Activated effector memory CD4-positive, alpha-beta T cell treated with anti-CD3 and anti-CD28 coated beads, Interleukin-2, amount 50 U/mL, for 16 hours (primary cell): ENCODE measurements around the gene WASF1.

ENCODE experiments used
- DNase-seq: peaks from one replicate; pipeline ENCODE4 v3.0.0-alpha.2; 2020

WASF1 gene

GRCh38 chr6:110179406-110180227 lies at the start of gene WASF1:
TSS of gene WASF1 (minus strand) at chr6:110179670. CDS start at chr6:110127601, 52,069 bp downstream.
- DNase-seq: peak; percentile 97

GRCh38 chr6:110226261-110226660 lies 46.8 kb upstream of the WASF1 start:
- no peak for DNase-seq

GRCh38 chr6:110221738-110222137 lies 42.3 kb upstream of the WASF1 start:
- DNase-seq: no peak

DNA sequence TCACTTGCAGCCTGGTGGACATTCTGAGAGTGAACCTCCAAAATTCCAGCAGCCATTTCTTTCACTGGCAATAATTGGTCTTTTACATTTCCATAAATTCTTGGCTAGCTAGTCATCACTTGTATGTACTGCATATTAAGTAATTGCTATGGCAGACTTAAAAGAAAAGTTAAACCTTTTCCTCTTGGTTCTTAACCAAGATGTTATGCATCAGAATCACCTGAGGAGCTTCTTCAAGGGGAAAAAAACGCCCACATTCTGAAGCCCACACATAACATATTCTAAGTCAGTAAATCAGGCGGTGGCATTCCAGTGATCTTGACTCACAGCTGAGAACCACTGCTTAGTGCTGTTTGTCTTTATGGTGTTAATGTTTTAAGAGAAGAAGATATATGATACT lies 37.8 kb upstream of the WASF1 start:
- no peak for DNase-seq

DNA sequence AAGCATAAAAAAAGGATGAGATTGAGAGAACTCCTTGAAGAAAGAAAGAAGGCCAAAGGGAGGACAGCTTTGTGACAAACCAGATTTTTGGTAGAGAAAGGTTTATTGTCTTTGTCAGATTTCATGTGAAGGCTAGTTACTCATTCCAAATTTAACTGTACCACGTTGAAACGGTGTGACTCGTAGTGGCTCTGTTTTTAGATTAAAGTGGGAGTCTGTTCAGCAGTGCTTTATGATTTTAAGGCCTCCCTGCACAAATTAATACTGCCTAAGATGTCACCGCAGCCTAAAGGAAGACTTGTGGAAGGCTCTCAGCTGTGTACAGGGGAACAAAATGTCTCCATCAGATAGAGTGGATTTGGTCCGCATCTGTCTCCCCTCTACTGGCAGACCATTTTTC lies 36.7 kb upstream of the WASF1 start:
- no peak for DNase-seq

DNA sequence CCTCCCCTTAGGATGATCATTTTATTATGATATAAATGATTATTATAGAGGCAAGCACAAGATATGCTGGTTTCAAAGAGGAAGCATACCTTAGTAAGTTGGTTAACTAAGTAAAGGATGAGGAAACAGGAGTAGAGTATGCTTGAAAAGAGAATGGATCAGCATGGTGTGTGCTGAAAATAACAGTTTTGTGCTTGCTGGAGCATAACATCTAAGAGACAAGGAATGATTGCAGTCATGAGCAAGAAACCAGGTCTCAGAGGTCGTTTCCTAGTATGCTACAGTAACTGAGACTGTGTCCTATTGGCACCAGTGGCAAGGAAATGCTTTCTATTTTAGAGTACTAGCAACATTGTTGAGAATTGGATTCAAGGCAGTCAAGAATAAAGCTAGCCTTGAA lies 34.9 kb upstream of the WASF1 start:
- DNase-seq: no peak

- DNase-seq: no peak
These were observed 32.3 kb upstream of the WASF1 start for GRCh38 chr6:110211753-110212152.

DNA sequence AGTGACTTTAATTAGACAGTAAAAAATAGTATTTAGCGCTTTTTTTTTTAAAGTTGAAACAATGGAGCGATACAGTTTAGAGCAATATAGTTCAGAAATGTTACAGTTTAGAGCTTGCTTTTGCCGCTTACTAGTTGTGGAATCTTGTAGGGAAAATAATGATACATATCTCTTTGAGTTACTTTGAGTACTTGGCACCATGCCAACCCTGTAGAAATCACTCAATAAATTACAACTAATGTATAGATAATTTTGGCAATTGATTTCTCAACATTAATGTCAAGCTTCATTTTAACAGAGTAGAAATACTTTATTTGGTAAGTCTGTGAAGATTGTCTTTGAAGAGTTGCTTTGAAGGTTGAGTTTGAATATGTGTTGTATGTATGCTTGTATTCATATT lies 28.2 kb upstream of the WASF1 start:
- DNase-seq: no peak

DNA sequence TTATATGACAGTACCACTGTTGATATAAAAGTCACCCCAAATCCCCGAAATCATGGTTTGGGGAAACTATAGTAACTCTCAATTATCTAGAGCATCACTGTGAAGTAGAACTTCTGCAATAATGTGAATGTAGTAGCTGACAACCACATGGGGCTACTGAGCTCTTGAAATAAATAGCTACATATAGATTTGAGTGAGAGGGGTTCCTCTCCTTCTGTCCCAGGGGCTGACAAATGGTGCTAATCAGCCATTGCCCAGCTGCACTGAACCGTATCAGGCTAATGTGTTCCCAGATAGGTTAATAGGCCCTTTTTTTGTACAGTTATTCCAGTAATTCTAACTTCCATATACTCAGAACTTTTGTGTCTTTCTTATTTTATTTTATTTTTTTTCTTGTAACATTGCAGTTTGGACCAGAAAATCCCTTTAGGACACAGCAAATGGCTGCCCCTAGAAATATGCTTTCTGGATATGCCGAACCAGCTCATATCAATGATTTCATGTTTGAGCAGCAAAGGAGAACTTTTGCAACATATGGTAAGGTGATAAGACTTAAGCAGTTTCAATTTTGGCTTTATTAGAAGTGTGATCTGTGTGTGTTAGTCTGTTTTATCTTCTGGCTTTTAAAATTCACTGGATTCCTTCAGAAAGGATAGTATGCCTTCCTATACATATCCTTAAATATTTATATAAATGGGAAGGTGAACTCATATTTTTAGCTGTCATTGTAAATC lies 21.8 kb upstream of the WASF1 start:
- no peak for DNase-seq

DNA sequence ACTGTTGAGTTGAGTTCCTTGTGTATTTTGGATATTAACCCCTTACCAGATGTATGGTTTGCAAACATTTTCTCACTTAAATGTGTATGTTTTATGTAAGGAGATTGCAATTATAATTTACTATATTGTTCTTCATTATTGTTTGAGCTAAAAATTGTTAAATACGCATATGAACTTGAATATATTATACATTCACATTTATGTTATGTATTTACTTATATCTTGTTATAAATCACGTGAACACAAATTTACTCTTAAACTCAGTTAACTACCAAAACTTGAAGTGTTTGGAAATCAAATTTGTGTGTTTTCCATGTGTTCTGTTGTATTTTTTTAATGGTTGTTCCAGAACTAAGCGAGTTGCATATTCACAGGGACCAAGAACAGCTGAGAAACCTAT lies 19.1 kb upstream of the WASF1 start:
- no peak for DNase-seq

DNA sequence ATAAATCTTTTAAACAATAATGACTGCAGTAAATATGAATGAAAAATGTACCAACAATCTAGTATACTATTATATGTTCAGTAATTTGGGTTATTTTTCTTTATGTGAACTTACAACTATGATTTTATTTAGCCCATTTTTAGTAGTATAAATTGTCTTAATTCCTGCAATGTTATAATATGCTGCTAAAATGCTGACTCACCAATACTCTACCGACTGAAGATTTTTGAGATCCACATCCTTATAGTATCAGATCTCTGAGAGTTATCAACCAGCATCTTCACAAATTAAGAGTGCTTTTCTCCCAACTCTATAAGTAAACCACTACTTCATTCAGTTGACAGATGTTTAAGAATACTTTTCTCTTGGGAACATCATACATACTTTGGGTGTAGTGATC lies 17.4 kb upstream of the WASF1 start:
- no peak for DNase-seq

GRCh38 chr6:110195639-110196038 lies 16.2 kb upstream of the WASF1 start:
- DNase-seq: no peak

- DNase-seq: no peak
These were observed 12.0 kb upstream of the WASF1 start for GRCh38 chr6:110191477-110191876.

GRCh38 chr6:110190726-110191125 lies 11.3 kb upstream of the WASF1 start:
- DNase-seq: no peak

GRCh38 chr6:110188791-110189190 lies 9.3 kb upstream of the WASF1 start:
- no peak for DNase-seq

DNA sequence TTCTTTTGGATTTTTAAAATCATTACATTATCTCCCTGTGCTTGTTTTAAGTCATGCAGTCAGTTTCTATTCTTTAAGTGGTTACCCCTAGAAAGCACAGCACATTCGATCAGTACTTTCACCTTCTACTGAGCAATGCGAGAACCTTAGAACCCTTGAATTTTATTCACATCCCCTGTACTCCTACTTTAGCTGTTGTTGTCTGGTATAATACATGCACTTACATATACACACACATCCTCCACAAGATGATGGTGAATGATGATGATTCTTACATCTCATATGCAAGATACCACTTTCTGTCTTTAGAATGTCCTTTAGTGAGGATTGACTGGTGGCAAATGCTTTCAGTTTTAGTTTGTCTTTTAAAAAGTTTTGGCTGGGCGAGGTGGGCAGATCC lies 6.4 kb upstream of the WASF1 start:
- no peak for DNase-seq

- DNase-seq: no peak
These were observed 3.9 kb upstream of the WASF1 start for GRCh38 chr6:110183292-110183885.

GRCh38 chr6:110181131-110182030 lies 1.9 kb upstream of the WASF1 start:
- DNase-seq: no peak

GRCh38 chr6:110180228-110181008 lies 948 bp upstream of the WASF1 start, which contains the start of gene CDC40:
TSS of gene CDC40 (plus strand) at chr6:110180427. CDS start at chr6:110180445, 18 bp downstream.
- peak; percentile 86 for DNase-seq

GRCh38 chr6:110178626-110179405 lies 654 bp downstream of the WASF1 start:
- DNase-seq: peak; percentile 86

DNA sequence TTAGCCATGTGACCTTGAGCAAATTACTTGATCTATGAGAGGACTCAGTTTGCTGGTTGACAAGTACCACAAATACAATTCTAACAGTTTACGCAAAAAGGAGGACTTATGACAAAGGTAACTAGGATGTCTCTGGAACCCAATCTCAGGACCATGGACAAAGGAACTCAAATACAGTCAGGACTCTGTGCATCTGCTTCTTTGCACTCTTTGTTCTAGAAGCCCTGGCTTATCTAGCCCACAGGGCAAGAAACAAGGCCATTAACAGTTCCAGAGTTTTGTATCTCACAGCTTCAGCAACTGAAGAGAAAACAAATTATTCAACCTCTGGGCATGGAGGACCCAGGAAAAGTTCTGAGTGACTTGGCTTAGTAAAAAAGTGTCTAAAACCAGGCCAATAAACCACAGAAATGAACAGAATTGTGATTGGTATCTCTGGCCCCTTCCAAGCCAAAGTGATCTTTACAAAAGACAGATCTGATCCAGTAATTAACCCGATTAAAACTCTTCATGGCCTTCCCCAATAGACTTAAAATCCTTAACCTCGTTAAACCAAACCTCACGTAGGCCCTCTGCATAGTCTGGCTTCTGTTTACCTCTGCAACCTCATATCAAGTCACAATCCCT lies 5.9 kb downstream of the WASF1 start:
- DNase-seq: no peak
